Immature natural killer cell (primary cell): ENCODE measurements around the gene UBE2M. TPM values are rescaled to one million over a fixed set of nuclear protein-coding genes. Genes with fewer than 3 reads are reported as not detected.
"Not testable (repeated sequence)": the region's sequence is repeated elsewhere in the genome, so short reads cannot be mapped to it uniquely, and the experiment has no call there.

ENCODE experiments used
- DNase-seq, 3 donors: peaks; one replicate each; pipeline ENCODE4 v3.0.0; 2022; ENCODE audit warnings: mixed read lengths in 1 of 3
- H3K27ac Mint-ChIP-seq, 6 donors: one replicate each; pipeline ENCODE4 v1.8.0; 2020; ENCODE audit warnings: mixed read lengths in 6 of 6, mild to moderate bottlenecking in 5 of 6, inconsistent platforms in 4 of 6, moderate library complexity in 3 of 6
- H3K27me3 Mint-ChIP-seq, 3 donors: one replicate each; pipeline ENCODE4 v1.8.0; 2020 to 2021; ENCODE audit warnings: low read depth in 3 of 3, mild to moderate bottlenecking in 3 of 3, mixed read lengths in 3 of 3, moderate library complexity in 3 of 3, inconsistent platforms in 1 of 3
- H3K36me3 Mint-ChIP-seq, 3 donors: one replicate each; pipeline ENCODE4 v1.8.0; 2020; ENCODE audit warnings: mixed read lengths in 3 of 3, inconsistent platforms in 2 of 3, mild to moderate bottlenecking in 2 of 3
- H3K4me1 Mint-ChIP-seq, 2 donors: one replicate each; pipeline ENCODE4 v1.8.0; 2020; ENCODE audit warnings: inconsistent platforms in 2 of 2, mild to moderate bottlenecking in 2 of 2, mixed read lengths in 2 of 2, moderate library complexity in 1 of 2
- H3K4me3 Mint-ChIP-seq, 5 donors: one replicate each; pipeline ENCODE4 v1.8.0; 2020; ENCODE audit warnings: mild to moderate bottlenecking in 5 of 5, mixed read lengths in 5 of 5, inconsistent platforms in 3 of 5, moderate library complexity in 3 of 5
- H3K9me3 Mint-ChIP-seq, 6 donors: one replicate each; pipeline ENCODE4 v1.8.0; 2020; ENCODE audit warnings: mild to moderate bottlenecking in 6 of 6, mixed read lengths in 6 of 6, inconsistent platforms in 4 of 6, moderate library complexity in 3 of 6
- polyA plus RNA-seq, 3 donors: library from polyadenylated mRNA; unstranded; fragments of 300-500 nt; fragmentation: Illumina TruSeq; gene quantifications; one replicate each; pipeline ENCODE4 v1.2.3, GENCODE V29; 2021

UBE2M gene
- polyA plus RNA-seq: 10 to 100 TPM; 10.8 to 18.5 (median 15.5) TPM

GRCh38 chr19:58558066-58558622 is at the start of gene UBE2M:
TSS of gene UBE2M (minus strand) at chr19:58558611. CDS start at chr19:58558381, 230 bp downstream.
- Mint-ChIP-seq H3K4me1 (peaks cover 80 to 87% of the 10 kb centered on the region in 2 donors), H3K36me3 (peaks cover 0 to 16% (median 0%) of the 10 kb centered on the region in 3 donors), H3K9me3 (peaks cover 0 to 2% (median 0%) of the 10 kb centered on the region in 6 donors), H3K4me3 (peak within 1 kb of the TSS; percentile 96 to 99 (median 97)), H3K27ac (peak within 1 kb of the TSS; percentile 98 to 99 (median 99)), H3K27me3 (peaks cover 24 to 30% (median 26%) of the 10 kb centered on the region in 3 donors)
- DNase-seq: no peak

GRCh38 chr19:58607213-58607612 is 48.8 kb upstream of the UBE2M start:
- H3K9me3 Mint-ChIP-seq, H3K4me3 Mint-ChIP-seq, H3K36me3 Mint-ChIP-seq, H3K27me3 Mint-ChIP-seq, H3K4me1 Mint-ChIP-seq, H3K27ac Mint-ChIP-seq: not testable (repeated sequence)
- peak in 1 of 3 donors; percentile 38 for DNase-seq

- not testable (repeated sequence) for H3K4me1 Mint-ChIP-seq, H3K27ac Mint-ChIP-seq, H3K4me3 Mint-ChIP-seq, DNase-seq, H3K36me3 Mint-ChIP-seq, H3K9me3 Mint-ChIP-seq, H3K27me3 Mint-ChIP-seq
Observed at GRCh38 chr19:58606251-58606896, 48.0 kb upstream of the UBE2M start.

GRCh38 chr19:58586133-58586765 is 27.8 kb upstream of the UBE2M start:
- peaks cover 2 to 11% (median 2%) of the 10 kb centered on the region in 3 donors for H3K36me3 Mint-ChIP-seq
- no peak for DNase-seq
- peaks cover 0 to 2% (median 0%) of the 10 kb centered on the region in 3 donors for H3K27me3 Mint-ChIP-seq
- H3K4me3 Mint-ChIP-seq: no peak overlapping the region
- H3K9me3 Mint-ChIP-seq: no peaks in the 10 kb centered on the region
- no peak overlapping the region for H3K27ac Mint-ChIP-seq
- peaks cover 3% of the 10 kb centered on the region in 2 donors for H3K4me1 Mint-ChIP-seq

- H3K4me1 Mint-ChIP-seq: peaks cover 8 to 9% of the 10 kb centered on the region in 2 donors
- H3K9me3 Mint-ChIP-seq: no peaks in the 10 kb centered on the region
- no peak overlapping the region for H3K4me3 Mint-ChIP-seq
- H3K36me3 Mint-ChIP-seq: peaks cover 4 to 13% (median 4%) of the 10 kb centered on the region in 3 donors
- no peak overlapping the region for H3K27ac Mint-ChIP-seq
- no peaks in the 10 kb centered on the region for H3K27me3 Mint-ChIP-seq
- no peak for DNase-seq
Observed at GRCh38 chr19:58585442-58586132, 27.2 kb upstream of the UBE2M start.

- Mint-ChIP-seq H3K4me3 (no peak overlapping the region), H3K4me1 (peaks cover 8 to 9% of the 10 kb centered on the region in 2 donors), H3K36me3 (peaks cover 4 to 13% (median 4%) of the 10 kb centered on the region in 3 donors), H3K9me3 (no peaks in the 10 kb centered on the region), H3K27ac (peak overlapping the region in 1 of 6 donors; percentile 3), H3K27me3 (no peaks in the 10 kb centered on the region)
- DNase-seq: no peak
Observed at GRCh38 chr19:58584498-58585441, 26.4 kb upstream of the UBE2M start.

- no peak for DNase-seq
- Mint-ChIP-seq H3K9me3 (no peaks in the 10 kb centered on the region), H3K4me1 (peaks cover 9 to 13% of the 10 kb centered on the region in 2 donors), H3K27ac (no peak overlapping the region), H3K36me3 (peaks cover 4 to 13% (median 4%) of the 10 kb centered on the region in 3 donors), H3K27me3 (no peaks in the 10 kb centered on the region), H3K4me3 (no peak overlapping the region)
Observed at GRCh38 chr19:58582985-58583384, 24.6 kb upstream of the UBE2M start.

GRCh38 chr19:58581227-58582141 is 23.1 kb upstream of the UBE2M start:
- H3K9me3 Mint-ChIP-seq: no peaks in the 10 kb centered on the region
- DNase-seq: peak; percentile 80 to 86 (median 84)
- H3K4me3 Mint-ChIP-seq: no peak overlapping the region
- H3K27me3 Mint-ChIP-seq: no peaks in the 10 kb centered on the region
- H3K4me1 Mint-ChIP-seq: peaks cover 9 to 13% of the 10 kb centered on the region in 2 donors
- H3K27ac Mint-ChIP-seq: peak overlapping the region; percentile 51 to 93 (median 76)
- H3K36me3 Mint-ChIP-seq: peaks cover 4 to 13% (median 4%) of the 10 kb centered on the region in 3 donors

- H3K4me3 Mint-ChIP-seq: no peak overlapping the region
Observed at GRCh38 chr19:58579473-58580142, 21.2 kb upstream of the UBE2M start.

GRCh38 chr19:58578012-58578925 is 19.9 kb upstream of the UBE2M start:
- Mint-ChIP-seq H3K36me3 (peaks cover 4 to 12% (median 4%) of the 10 kb centered on the region in 3 donors), H3K4me1 (peaks cover 28 to 34% of the 10 kb centered on the region in 2 donors), H3K27me3 (peaks cover 8 to 14% (median 11%) of the 10 kb centered on the region in 3 donors), H3K9me3 (no peaks in the 10 kb centered on the region), H3K27ac (peak overlapping the region in 4 of 6 donors; percentile 3 to 80 (median 28)), H3K4me3 (peak overlapping the region in 1 of 5 donors; percentile 24)
- no peak for DNase-seq

More at GRCh38 chr19:58579473-58580142, 21.2 kb upstream of the UBE2M start:
- peaks cover 4 to 13% (median 4%) of the 10 kb centered on the region in 3 donors for H3K36me3 Mint-ChIP-seq
- H3K27ac Mint-ChIP-seq: peak overlapping the region in 3 of 6 donors; percentile 12 to 47 (median 45)
- H3K27me3 Mint-ChIP-seq: peaks cover 3 to 4% (median 3%) of the 10 kb centered on the region in 3 donors
- H3K4me1 Mint-ChIP-seq: peaks cover 17 to 21% of the 10 kb centered on the region in 2 donors
- H3K9me3 Mint-ChIP-seq: no peaks in the 10 kb centered on the region
- no peak for DNase-seq

GRCh38 chr19:58577581-58577980 is 19.2 kb upstream of the UBE2M start:
- H3K9me3 Mint-ChIP-seq, H3K36me3 Mint-ChIP-seq, DNase-seq, H3K4me3 Mint-ChIP-seq: not testable (repeated sequence)
- Mint-ChIP-seq H3K27me3 (peaks cover 15 to 19% (median 17%) of the 10 kb centered on the region in 3 donors), H3K27ac (peak overlapping the region in 3 of 6 donors; percentile 28 to 80 (median 45)), H3K4me1 (peaks cover 31 to 39% of the 10 kb centered on the region in 2 donors)
